Endothelial cell of umbilical vein (primary cell): ENCODE measurements around the gene MGAT5. TPM values are rescaled to one million over a fixed set of nuclear protein-coding genes. Genes with fewer than 3 reads are reported as not detected.

Experiments used
- BruUV-seq: library from RNA; stranded (reverse); fragments of 400-500 nt; replicated peaks from 2 replicates; lab custom pipeline; 2021; lab: Mats Ljungman, UMichigan
- CTCF ChIA-PET: fragments of 300-600, 350-600 bp; sonication (Branson Sonifier 250); formaldehyde crosslinking; loops from one replicate; lab custom pipeline; 2021; ENCODE audit warnings: antibody characterized with exemption, inconsistent platforms; lab: Charles Lee
- POLR2A ChIA-PET: fragments of 300-600, 350-600 bp; sonication (Branson Sonifier 250); formaldehyde crosslinking; loops from one replicate; lab custom pipeline; 2021; ENCODE audit warnings: antibody characterized with exemption, inconsistent platforms; lab: Charles Lee
- DNase-seq: peaks from one replicate; pipeline ENCODE4 v3.0.0-alpha.2; 2011; ENCODE audit warnings: low read depth, low spot score
- FAIRE-seq: peaks from 2 replicates; lab custom pipeline; 2011; peaks lifted over from hg19 to GRCh38; lab: Jason Lieb, UNC
- H2AFZ ChIP-seq: 2 replicates; pipeline ENCODE4 v1.6.0; 2012; ENCODE audit warnings: low read depth, low read length, control low read depth, inconsistent platforms
- H3K27ac ChIP-seq: 2 replicates; pipeline ENCODE4 v1.5.1; 2011; ENCODE audit warnings: low read depth, mild to moderate bottlenecking, control low read depth, low read length, moderate library complexity; ENCODE audit not compliant: insufficient read depth
- H3K27me3 ChIP-seq, 2 experiments: 2 replicates each; pipeline versions ENCODE4 v1.6.0 to v1.6.1; 2011; ENCODE audit warnings: low read length in 2 of 2, mixed read lengths in 1 of 2; ENCODE audit not compliant: control insufficient read depth in 2 of 2, insufficient read depth in 2 of 2
- H3K36me3 ChIP-seq, 2 experiments: 2 replicates in 1 of 2; 3 replicates in 1 of 2; pipeline ENCODE4 v1.5.1; 2011; ENCODE audit warnings: low read length in 2 of 2, mild to moderate bottlenecking in 1 of 2, moderate library complexity in 1 of 2; ENCODE audit not compliant: control insufficient read depth in 2 of 2, insufficient read depth in 2 of 2; ENCODE audit errors: extremely low read depth in 1 of 2
- H3K4me1 ChIP-seq: 3 replicates; pipeline ENCODE4 v1.5.1; 2011; ENCODE audit warnings: mild to moderate bottlenecking, low read length; ENCODE audit not compliant: control insufficient read depth, insufficient read depth; ENCODE audit errors: extremely low read depth
- H3K4me2 ChIP-seq: 2 replicates; pipeline ENCODE4 v1.6.1; 2011; ENCODE audit warnings: low read length, control low read depth, mixed read lengths; ENCODE audit not compliant: insufficient read depth
- H3K4me3 ChIP-seq, 3 experiments: fragments of 200-600 bp in 1 of 3; sonication (generic), shearing (Covaris generic) in 1 of 3; replicated peaks in 1 of 3; 2 replicates each; pipeline ENCODE4 v1.5.1; 2011 to 2016; ENCODE audit warnings: control low read depth in 3 of 3, low read length in 3 of 3, mild to moderate bottlenecking in 2 of 3, inconsistent platforms in 1 of 3, low read depth in 1 of 3, moderate library complexity in 1 of 3; ENCODE audit not compliant: insufficient read depth in 1 of 3
- H3K79me2 ChIP-seq: 2 replicates; pipeline ENCODE4 v1.6.0; 2012; ENCODE audit warnings: low read length, inconsistent platforms; ENCODE audit not compliant: control insufficient read depth, insufficient read depth
- H3K9ac ChIP-seq: replicated peaks from 2 replicates; pipeline ENCODE3; 2011; ENCODE audit warnings: low read length, control low read depth; ENCODE audit not compliant: insufficient read depth; ENCODE audit errors: extremely low read depth
- H3K9me1 ChIP-seq: replicated peaks from 3 replicates; pipeline ENCODE4 v1.6.0; 2011; ENCODE audit warnings: mild to moderate bottlenecking, low read length; ENCODE audit not compliant: control insufficient read depth, insufficient read depth; ENCODE audit errors: extremely low read depth
- H3K9me3 ChIP-seq: replicated peaks from 2 replicates; pipeline ENCODE4 v1.5.1; 2012; ENCODE audit warnings: low read length, inconsistent platforms; ENCODE audit not compliant: control insufficient read depth, insufficient read depth
- H4K20me1 ChIP-seq: replicated peaks from 2 replicates; pipeline ENCODE3; 2011; ENCODE audit warnings: mild to moderate bottlenecking, low read length; ENCODE audit not compliant: control insufficient read depth, insufficient read depth; ENCODE audit errors: extremely low read depth
- EZH2 ChIP-seq: IDR thresholded peaks from 2 replicates; pipeline ENCODE4 v1.6.1; 2012; ENCODE audit warnings: borderline replicate concordance, low read depth, mild to moderate bottlenecking, moderate library complexity, low read length, inconsistent platforms; ENCODE audit not compliant: severe bottlenecking
- FOS ChIP-seq: IDR thresholded peaks from 2 replicates; pipeline ENCODE4 v1.6.1; 2011; ENCODE audit warnings: mild to moderate bottlenecking, low read length, moderate library complexity, borderline replicate concordance; ENCODE audit not compliant: insufficient read depth
- GATA2 ChIP-seq: IDR thresholded peaks from 2 replicates; pipeline ENCODE4 v1.7.0; 2011; ENCODE audit warnings: low read depth, mild to moderate bottlenecking, moderate library complexity, mixed read lengths, low read length; ENCODE audit not compliant: insufficient read length, insufficient read depth
- JUN ChIP-seq: IDR thresholded peaks from 2 replicates; pipeline ENCODE4 v1.6.1; 2011; ENCODE audit warnings: borderline replicate concordance, low read depth; ENCODE audit not compliant: insufficient read length, insufficient read depth
- MYC ChIP-seq: IDR thresholded peaks from one replicate; pipeline ENCODE4 v1.6.1; 2011; ENCODE audit warnings: mild to moderate bottlenecking, low read depth, low read length
- POLR2A ChIP-seq: IDR thresholded peaks from 2 replicates; pipeline ENCODE4 v1.6.1; 2012; ENCODE audit warnings: low read depth, mild to moderate bottlenecking, control low read depth, low read length
- POLR2AphosphoS5 ChIP-seq: IDR thresholded peaks from 2 replicates; pipeline ENCODE4 v1.6.1; 2012; ENCODE audit warnings: low read depth, mild to moderate bottlenecking, control low read depth, low read length, moderate library complexity; ENCODE audit not compliant: insufficient read depth
- dilution Hi-C: fragments of 300-500 bp; cut with MboI; formaldehyde crosslinking; loops from one replicate; pipeline ENCODE4 v1.15.0; 2019; ENCODE audit warnings: low sequenced_read_pairs; ENCODE audit not compliant: extremely low pct_ligation_motif_present
- intact Hi-C: fragments of 100-400 bp; cut with micrococcal nuclease; formaldehyde crosslinking; loops from one replicate; pipeline ENCODE4 v1.10.0; 2022
- polyA plus RNA-seq, 4 experiments: library from polyadenylated mRNA; depleted of rRNA in 3 of 4; stranded (reverse) in 3 of 4; unstranded in 1 of 4; fragments of >200 nt; gene quantifications; 2 replicates each; pipeline versions ENCODE4 v1.2.1 to v1.2.3, GENCODE V29; 2011 to 2012; ENCODE audit warnings: missing spikeins in 1 of 4
- total RNA-seq: library from RNA; stranded (reverse); gene quantifications from 2 replicates; pipeline ENCODE4 v1.2.3, GENCODE V29; 2021
- TF ChIP-seq, protein P1 (sequence below): IDR thresholded peaks from 2 replicates; pipeline ENCODE4 v1.6.1; 2011; ENCODE audit not compliant: insufficient read depth, insufficient read length
- TF ChIP-seq, protein P2 (sequence below), 2 donors: IDR thresholded peaks; 1 replicate in 1 of 2; 2 replicates in 1 of 2; pipeline ENCODE4 v1.5.1; 2011; ENCODE audit warnings: low read length in 2 of 2, mild to moderate bottlenecking in 2 of 2, moderate library complexity in 2 of 2, control low read depth in 1 of 2, inconsistent platforms in 1 of 2, low read depth in 1 of 2; ENCODE audit not compliant: insufficient read depth in 1 of 2; ENCODE audit errors: extremely low read depth in 1 of 2

The MGAT5 gene
- total and polyA plus RNA-seq, 2 donors (not counting 3 experiments of a cell fraction or from before 2014, with no cell fraction given), result 17.7 to 84.1 TPM

GRCh38 chr2:134257965-134258683, 4.3 kb downstream of the MGAT5 start:
- H3K9me1 ChIP-seq, result no peaks in the 10 kb centered on the region
- H3K4me1 ChIP-seq, result peaks cover 25% of the 10 kb centered on the region
- DNase-seq, result no peak
- no peak overlapping the region for H3K4me2 ChIP-seq
- CTCF ChIA-PET, result no interaction called here
- H2AFZ ChIP-seq, result no peak overlapping the region
- intact Hi-C loops, result no loop called here
- H3K9me3 ChIP-seq, result no peaks in the 10 kb centered on the region
- FAIRE-seq, result no peak
- H3K27me3 ChIP-seq, result no peaks in the 10 kb centered on the region
- no peaks in the 10 kb centered on the region for H4K20me1 ChIP-seq
- POLR2A ChIA-PET, result no interaction called here
- dilution Hi-C loops, result no loop called here
- H3K36me3 ChIP-seq, result no peaks in the 10 kb centered on the region
- peaks cover 3% of the 10 kb centered on the region for H3K79me2 ChIP-seq
- H3K27ac ChIP-seq, result no peak overlapping the region
- TF ChIP-seq GATA2 (no peak), FOS (no peak), JUN (no peak), MYC (no peak), POLR2AphosphoS5 (no peak), POLR2A (no peak), EZH2 (no peak)
- TF ChIP-seq, protein P1, sequence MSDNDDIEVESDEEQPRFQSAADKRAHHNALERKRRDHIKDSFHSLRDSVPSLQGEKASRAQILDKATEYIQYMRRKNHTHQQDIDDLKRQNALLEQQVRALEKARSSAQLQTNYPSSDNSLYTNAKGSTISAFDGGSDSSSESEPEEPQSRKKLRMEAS, result no peak
- TF ChIP-seq, protein P2, sequence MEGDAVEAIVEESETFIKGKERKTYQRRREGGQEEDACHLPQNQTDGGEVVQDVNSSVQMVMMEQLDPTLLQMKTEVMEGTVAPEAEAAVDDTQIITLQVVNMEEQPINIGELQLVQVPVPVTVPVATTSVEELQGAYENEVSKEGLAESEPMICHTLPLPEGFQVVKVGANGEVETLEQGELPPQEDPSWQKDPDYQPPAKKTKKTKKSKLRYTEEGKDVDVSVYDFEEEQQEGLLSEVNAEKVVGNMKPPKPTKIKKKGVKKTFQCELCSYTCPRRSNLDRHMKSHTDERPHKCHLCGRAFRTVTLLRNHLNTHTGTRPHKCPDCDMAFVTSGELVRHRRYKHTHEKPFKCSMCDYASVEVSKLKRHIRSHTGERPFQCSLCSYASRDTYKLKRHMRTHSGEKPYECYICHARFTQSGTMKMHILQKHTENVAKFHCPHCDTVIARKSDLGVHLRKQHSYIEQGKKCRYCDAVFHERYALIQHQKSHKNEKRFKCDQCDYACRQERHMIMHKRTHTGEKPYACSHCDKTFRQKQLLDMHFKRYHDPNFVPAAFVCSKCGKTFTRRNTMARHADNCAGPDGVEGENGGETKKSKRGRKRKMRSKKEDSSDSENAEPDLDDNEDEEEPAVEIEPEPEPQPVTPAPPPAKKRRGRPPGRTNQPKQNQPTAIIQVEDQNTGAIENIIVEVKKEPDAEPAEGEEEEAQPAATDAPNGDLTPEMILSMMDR (IDR thresholded peaks at IDR 0.05; ENCODE audit: extremely low read depth in 1 of 2, insufficient read depth in 1 of 2, low read depth in 1 of 2, low read length in 2 of 2), result no peak
- no TSS peak for BruUV-seq
- no peak overlapping the region for H3K4me3 ChIP-seq
- no peak overlapping the region for H3K9ac ChIP-seq
